Hematopoietic multipotent progenitor cell treated with erythropoietin and hydrocortisone succinate and interleukin-3 and kit ligand, for 17 days (in vitro differentiated cells): ENCODE results near the gene ARSG.
"Not testable (repeated sequence)": the region's sequence is repeated elsewhere in the genome, so short reads cannot be mapped to it uniquely, and the experiment has no call there.

ENCODE experiments used
- DNase-seq: peaks from one replicate; pipeline ENCODE4 v3.0.0-alpha.2; 2015; ENCODE audit warnings: low spot score

ARSG gene

DNA sequence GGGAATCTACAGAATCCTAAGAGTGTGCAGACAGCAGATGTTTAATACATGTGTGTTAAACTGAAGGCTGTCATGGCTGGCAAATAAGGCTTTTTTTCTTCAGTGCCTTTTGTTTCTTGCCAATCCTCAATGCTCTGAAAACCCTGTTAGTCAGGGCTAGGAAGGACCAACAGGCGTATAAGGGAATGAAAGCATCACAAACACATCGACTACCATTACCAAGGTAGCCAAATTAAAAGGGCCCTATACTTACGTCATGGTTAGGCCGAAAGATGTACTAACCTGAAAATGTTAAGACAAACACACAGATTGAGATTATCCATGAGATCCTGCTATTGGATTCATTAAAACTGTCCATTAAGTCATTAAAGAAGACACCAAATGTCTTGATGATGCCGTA lies 13.5 kb upstream of the ARSG start:
- DNase-seq, result no peak

DNA sequence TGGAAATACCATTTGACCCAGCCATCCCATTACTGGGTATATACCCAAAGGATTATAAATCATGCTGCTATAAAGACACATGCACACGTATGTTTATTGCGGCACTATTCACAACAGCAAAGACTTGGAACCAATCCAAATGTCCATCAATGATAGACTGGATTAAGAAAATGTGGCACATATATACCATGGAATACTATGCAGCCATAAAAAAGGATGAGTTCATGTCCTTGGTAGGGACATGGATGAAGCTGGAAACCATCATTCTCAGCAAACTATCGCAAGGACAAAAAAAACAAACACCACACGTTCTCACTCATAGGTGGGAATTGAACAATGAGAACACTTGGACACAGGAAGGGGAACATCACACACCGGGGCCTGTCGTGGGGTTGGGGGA lies 9.3 kb upstream of the ARSG start:
- DNase-seq, result not testable (repeated sequence)

DNA sequence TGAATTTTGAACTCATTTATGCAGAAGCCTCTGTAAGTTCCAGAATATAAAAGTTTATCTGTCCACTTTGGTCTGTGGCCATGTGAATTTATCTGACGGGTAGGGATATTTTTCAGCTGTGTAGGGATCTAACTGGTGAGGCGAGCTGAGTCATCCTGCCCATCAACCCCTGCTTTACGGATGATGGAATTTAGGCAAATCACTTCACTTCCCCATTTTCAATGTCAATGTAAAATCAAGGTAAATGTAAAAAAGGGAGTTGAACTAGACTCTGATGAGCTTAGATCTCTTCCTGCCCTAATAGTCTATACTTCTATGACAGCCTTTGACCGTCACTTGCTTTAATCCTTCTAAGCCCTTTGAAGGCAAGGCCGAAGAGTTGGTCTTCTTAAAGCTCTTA lies 2.9 kb upstream of the ARSG start:
- no peak for DNase-seq

DNA sequence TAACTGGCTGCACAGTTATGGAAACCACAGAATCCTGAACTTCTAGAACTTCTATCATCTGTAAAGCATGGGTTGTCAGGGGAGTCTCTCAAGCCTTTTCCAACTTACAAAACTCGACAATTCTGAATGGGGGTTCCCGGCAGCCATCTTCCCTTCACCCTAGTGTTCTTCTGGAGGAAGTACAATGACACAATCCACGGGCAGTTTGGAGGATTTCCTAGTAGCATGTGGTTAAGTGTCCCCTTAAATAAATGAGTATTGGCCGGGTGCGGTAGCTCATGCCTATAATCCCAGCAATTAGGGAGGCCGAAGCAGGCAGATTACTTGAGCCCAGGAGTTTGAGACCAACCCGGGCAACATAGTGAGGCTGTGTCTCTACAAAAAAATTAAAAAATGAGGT lies 2.5 kb upstream of the ARSG start:
- no peak for DNase-seq

DNA sequence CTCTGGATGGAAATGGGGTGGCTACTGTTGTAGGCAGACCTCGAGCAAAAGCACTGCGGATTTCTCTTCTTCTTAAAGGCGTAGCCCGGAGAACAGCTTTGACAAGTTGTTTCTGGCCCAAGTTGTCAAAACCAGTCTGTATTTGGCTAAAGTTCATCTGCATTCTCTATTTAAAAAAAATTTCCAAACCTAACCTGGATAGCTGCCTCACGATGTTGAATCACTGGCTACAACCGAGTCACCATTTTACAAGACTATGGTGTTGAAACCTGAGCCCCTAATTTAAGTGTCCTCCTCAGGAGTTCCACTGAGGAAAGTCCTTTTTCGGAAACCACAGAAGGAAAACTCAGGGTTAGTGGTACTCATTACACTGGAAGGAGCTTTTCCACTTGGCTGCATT lies 1.8 kb upstream of the ARSG start:
- no peak for DNase-seq

DNA sequence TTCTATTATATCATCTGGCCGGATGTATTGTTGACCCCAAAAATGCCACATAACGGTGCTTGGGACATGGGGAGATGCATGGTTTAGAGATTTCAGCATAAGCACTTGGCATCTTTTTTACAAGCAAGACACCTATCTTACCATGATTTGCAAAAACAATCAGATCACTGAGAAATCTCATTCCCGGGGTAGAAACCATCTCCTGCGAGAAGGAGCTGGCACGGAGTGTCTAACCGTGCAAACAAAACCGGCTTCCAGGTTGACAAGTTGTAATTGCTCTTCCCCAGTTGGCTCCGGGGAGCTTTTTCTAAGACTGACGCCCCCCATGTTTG lies 1.4 kb upstream of the ARSG start:
- DNase-seq, result no peak

DNA sequence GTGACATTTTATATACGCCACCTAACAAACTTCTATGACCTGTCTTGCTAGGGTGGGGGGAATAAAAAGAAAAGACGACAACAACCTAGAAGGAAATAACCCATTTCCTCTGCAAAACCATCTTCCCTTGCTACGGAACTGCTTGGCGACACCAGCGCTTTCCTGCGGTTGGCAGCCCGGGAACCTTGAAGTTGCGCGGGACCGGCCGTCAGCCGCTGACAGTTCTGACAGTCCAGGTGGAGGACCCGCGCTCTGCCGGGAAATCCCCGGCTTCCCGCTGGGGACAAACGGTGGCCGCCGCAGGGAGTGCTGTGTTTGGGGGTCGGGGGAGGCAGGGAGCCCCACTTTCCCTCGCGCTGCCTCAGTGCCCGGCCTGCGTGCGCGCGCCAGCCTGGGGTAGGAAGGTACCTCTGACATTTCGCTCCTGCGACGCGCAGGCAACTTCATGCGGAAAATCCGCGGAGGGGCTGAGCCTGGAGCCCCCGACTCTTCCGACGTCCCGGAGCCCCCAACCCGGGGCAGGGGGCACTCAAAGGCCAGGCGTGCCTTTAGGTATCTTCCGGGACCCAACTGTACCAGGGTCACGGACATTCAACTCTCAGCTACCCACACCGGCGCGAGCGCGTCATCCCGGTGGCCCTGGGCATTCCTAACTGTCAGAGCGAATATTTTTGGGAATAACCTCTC lies 884 bp upstream of the ARSG start:
- DNase-seq, result no peak

DNA sequence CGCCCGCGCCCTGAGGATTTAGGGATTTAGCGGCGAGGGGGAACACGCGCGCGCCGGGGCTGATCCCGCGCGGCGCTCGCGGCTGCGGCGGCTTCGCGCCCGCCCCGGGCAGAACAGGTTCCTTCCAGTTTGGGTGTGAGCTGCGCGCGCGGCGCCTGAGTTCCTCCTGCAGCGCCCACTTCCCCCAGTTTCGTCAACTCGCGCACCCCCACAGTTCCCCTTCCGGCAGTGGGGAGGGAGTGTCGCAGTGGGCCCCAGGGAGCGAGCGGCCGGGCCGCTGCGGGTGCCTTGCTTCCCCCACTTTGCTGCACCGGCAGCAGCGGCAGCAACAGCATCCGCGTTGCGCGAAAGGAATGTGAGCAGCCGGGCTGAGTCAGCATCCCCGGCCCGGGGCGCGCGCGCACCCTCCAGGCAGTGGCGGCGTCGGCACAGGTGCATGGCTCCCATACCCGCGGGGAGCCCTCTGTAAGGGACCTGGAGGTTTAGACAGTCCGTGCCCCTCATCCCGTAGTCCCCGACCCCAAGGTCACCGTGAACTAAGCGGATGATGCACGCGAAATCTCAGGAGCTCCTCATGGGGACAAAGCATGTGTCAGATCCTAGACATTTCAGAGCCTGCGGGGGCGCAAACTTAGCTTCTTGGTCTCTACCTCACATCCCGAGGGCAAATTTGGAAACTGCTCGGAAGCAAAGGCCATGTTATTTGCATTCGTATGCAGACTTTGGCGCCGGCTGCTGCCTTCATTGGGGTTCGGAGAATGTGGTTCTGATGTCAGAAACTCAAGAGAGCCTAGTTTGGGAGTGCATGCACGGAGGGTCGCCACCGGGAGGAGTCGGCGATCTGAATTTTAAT lies 767 bp downstream of the ARSG start:
- no peak for DNase-seq

DNA sequence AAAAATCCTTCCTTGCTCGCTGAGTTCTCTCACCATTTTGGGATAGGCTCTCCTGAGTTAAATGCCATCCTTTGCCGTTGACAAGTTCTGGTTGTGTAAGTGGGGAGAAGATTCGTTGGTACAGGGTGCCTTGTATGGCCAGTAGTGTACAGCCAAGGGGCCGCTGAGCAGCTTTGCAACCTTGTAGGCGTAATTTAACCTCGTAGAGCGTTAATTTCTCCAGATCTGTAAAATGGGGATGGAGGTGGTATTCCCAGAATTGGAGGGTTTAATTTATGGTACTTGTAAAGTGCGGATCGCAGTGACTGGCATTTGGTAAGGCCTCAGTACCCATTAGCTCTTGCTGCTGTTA lies 1.4 kb downstream of the ARSG start:
- DNase-seq, result no peak

DNA sequence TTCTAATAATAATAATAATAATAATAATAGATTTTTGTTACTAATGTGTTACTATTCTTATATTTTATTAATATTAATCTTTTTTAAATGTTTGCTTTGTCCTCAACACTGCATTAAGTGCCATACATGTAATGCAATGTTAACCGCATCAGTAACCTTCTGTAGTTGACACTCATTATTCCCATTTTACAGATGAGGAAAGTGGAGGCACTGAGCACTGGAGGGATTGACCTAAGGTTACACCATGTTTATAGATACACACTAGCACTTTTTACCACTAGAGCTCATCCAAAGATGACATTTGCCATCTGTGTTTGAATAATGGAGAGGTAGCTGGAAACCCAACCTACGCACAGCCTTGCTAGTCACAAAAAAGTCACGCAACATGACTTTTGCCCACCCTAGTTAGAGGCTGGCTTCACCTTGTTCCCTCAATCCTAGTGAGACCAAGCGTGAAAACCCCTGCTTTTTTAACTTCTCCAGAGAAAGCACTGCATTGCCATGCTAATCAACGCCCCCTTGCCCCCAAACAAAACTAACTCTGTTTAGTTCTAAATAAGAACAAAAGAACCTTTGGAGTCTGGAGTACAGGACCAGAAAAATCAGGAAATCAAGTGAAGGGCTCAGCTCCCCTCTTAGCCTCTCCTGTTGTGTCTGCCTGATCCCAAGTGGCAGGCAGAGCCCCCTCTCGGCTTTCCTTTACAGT lies 2.3 kb downstream of the ARSG start:
- DNase-seq, result no peak

DNA sequence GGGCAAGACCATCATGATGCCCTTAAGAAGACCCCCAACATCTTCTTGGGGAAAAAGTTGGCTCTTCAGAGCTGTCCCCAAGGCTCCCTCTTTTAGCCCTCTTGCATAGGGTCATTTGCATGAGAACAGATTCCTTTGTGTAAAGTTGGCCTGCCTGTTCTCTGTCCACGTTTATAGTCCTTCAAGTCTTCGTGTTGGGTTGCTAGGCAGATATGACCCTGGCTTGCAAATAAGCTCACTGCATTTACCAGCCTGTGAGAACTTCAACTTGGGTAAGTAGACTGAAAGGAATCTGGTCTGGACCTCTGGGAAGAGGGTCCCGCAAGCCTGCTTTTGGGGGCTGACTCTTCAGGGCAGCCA lies 2.9 kb downstream of the ARSG start:
- DNase-seq, result no peak

DNA sequence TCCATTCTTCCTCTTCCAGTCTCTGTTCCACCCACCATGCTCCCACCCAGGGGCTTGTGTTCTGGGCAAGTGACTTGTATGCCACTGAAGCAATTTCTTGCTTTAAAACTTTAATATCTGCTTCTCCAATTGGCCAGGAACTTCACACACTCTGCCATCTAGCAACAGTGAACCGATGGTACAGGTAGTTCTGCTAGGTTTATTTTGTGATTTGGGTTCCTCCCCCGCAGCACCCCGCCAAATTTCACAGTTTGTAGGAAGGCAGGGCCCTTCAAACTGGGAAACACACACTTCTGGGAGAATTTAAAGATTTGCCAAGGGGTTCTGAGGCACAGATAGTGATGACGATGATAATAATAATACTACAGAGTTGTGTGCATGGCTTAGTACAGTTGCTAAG lies 3.3 kb downstream of the ARSG start:
- DNase-seq, result no peak

DNA sequence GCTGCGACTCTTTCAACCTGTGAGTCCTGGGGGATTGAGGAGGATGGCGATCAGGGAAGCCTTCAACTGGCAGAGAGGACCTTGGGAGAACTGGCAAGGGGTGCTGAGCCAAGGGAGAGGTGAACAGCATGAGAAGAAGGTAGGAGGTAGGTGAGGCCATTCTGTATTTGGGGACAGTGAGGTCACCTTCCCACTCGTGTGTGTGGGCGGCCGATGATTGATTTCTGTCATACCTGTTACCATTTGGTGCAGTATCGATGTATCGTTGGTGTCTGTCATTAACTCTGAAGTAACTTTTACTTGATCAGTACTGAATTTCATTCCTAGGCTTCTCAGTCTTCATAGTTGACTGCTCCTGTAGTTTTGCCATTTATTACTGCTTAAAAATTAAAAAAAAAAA lies 3.8 kb downstream of the ARSG start:
- DNase-seq, result no peak

DNA sequence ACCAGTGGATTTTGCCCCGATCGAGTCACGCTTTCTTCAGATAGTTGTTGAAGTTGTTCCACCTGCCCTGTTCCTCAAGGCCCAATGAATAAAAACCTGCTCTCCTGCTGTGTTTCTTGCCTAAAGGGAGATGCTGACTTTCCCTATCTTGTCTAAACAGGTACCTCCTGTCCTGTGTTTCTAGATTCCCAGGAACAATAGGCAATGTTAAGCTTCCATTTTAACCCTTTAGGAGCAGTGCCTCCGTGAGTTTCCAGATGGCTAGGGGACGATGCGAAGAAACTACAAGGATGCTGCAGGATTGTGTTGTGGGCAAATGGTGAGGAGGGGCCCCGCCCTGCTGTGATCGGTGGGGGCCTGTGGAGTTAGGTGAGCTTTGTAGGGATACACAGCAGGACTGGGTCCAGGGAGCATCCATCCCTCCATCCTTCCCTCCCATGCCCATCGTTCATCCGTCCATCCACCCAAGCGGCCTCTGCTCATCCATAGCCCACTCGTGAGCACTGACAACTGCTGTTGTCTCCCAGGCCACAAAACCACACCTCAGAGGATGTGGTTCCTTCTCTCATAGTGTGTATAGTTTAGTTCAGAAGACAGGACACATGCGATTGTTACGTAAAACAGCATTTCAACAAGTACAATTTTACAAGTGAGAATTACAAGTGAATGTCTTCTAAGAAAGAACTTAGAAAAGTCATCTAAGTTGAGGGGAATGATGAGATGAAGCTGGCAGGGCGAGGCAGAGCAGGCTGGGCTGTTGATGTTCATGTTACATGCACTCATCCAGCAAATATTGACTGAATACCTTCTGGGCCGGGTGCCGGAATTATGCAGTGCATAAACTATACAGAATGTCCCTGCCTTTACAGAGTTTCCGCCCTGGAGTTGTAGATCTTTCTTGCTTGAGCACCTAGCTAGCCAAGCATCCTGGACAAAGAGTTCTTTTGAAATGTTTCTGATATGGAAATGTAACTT lies 5.2 kb downstream of the ARSG start:
- DNase-seq, result no peak

DNA sequence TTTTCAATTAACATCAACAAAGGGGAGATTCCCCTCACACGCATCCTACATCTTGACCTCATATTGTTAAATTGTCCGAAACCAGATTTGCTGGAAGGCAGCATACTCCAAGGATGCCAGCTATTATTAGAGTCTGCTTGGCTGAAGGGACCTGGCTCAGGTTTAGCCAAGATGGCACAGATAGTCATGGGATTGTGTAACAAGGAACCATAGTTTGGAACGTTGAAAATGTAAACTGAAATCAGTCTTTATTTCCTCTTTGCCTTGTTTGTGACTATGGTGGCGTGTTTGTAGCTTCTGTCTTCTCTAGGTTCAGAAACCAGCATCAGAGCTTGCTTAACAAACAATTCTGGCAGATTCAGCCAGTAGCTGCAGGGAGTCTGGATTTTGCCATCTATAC lies 5.9 kb downstream of the ARSG start:
- no peak for DNase-seq

DNA sequence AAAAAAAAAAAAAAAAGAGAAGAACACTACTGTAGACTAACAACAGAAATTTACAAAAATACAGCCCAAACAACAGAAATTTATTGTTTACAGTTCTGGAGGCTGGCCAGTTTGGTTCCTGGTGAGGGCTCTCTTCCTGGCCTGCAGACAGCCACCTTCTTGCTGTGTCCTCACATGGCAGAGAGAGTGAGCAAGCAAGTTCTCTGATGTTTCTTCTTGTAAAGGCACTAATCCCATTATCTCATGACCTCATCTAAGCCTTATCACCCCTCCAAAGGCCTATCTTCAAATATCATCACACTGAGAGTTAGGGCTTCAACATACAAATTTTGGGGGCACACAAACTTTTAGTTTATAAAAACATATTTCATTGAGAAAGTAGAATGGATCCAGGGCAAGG lies 7.3 kb downstream of the ARSG start:
- no peak for DNase-seq

DNA sequence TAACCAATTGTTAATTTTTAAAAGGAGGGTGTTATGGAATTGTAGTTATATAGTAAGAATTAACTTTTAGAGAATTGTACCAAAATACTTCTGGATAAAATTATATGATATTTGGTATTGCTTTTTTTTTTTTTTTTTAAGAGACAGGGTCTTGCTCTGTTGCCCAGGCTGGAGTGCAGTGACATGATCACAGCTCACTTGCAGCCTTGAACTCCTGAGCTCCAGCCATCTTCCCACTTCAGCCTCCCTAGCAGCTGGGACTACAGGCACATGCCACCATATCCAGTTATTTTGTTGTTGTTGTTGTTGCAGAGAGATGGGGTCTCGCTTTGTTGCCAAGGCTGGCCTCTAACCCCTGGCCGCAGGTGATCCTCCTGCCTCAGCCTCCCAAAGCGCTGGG lies 8.5 kb downstream of the ARSG start:
- no peak for DNase-seq

DNA sequence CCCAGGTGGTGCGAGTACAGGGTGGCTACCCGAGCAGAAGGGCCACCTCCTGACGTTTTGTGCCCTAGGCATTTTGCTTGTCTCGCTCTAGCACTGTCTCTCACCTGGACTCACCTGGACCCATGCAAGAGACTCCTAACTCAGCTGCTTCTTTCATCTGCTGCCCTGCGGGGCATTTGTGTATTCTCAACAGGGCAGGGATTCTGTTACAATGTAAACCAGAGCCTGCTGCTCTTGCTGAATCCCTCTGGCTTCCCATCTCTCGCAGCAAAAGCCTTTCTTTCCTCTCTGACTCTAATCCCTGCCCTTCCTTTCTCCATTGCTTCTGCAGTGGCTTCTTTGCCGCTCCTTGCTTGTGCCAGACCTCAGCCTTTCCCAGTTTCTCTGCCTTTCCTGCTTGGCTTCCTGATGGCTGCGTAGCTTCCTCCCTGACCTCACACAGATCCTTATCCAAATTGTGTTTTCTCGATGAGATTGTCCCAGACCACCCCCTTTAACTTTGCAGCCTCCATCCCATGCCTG lies 10.2 kb downstream of the ARSG start:
- DNase-seq, result no peak

DNA sequence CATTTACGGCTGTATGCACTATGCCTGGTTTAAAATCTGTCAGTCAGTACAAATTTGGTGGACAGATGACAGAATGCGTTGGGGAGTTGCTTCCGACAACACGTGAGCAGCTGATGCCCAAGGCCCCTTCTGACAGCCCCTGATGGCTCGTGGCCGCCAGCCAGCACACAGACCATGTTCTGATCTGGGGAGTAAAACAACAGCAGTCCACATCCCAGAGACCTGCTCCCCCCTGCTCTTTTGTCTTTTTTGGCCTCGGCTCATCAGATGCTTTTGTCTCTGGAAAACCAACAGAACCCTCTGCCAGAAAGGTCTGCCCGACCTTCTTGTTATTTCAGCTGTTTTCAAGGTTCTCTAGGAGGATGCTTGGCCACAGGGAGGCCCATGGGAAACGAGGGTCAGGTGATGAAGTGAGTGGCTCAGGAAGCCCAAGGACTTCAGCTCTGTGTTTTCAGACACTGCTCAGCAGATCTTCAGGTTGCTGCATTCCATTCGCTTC lies 10.8 kb downstream of the ARSG start:
- no peak for DNase-seq

DNA sequence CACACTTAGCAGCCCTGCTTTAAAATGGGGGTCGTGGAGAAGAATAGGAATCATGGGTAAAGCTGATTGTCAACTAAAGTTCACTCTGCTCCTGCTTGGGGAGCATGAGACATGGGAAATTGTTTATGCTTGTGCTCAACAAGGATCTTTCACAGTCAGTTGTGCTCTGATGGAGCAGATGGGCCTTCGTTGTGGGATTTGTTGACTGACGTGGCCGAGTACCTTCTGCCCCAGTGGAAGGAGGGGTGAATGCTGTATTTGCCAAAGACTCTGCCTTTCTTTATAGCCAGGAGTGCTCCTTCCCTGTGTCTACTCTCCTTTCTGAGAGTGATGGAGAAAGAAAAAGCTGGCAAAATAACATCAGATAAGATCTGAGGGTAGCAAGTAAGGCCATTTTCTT lies 11.4 kb downstream of the ARSG start:
- DNase-seq, result no peak

DNA sequence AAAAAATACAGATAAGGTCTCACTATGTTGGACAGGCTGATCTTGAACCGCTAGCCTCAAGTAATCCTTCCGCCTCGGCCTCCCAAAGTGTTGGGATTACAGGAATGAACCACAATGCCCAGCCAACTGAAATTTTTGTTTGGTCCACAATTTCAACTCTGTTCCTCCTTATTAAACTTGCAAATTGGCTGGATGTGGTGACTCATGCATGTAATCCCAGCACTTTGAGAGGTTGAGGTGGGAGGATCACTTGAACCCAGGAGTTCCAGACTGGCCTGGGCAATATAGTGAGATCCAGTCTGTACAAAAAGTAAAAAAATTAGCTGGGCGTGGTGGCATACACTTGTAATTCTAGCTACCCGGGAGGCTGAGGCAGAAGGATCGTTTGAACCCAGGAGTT lies 13.4 kb downstream of the ARSG start:
- DNase-seq, result no peak

DNA sequence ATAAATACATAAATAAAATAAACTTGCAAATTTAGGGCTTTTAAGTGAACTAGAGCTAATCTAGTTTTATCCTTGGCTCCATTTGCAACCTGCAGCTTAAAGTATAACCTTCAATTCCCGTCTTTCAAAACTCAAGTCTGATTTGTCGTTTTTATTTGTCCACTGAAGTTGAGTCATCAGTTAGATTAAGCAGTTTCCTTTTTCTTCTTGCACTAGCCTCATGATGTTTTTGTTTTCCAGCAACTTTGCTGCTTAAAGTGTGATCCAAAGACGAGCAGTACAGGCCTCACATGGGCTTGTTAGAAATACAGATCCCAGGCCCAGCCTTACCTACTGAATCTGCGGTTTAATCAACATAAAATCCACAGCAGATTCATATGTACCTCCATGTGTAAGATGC lies 13.8 kb downstream of the ARSG start:
- no peak for DNase-seq
